Fibroblast of villous mesenchyme (primary cell): ENCODE results near the gene WNT2B. TPM values are rescaled to one million over a fixed set of nuclear protein-coding genes. Genes with fewer than 3 reads are reported as not detected.
A peak's percentile ranks its signal among the peaks of the same experiment; 100 is the strongest.

ENCODE experiments used
- DNase-seq: peaks from one replicate; pipeline ENCODE4 v3.0.0-alpha.2; 2010; ENCODE audit warnings: low read depth
- H3K4me3 ChIP-seq: 2 replicates; pipeline ENCODE4 v1.5.1; 2011; ENCODE audit warnings: low read depth, mild to moderate bottlenecking, low read length
- CTCF ChIP-seq: IDR thresholded peaks from 2 replicates; pipeline ENCODE4 v1.5.1; 2012; ENCODE audit warnings: low read depth, mild to moderate bottlenecking, low read length; ENCODE audit not compliant: insufficient read depth
- total RNA-seq: library from RNA; depleted of rRNA; stranded (reverse); fragments of >200 nt; gene quantifications from 2 replicates; pipeline ENCODE4 v1.2.3, GENCODE V29; 2012

WNT2B gene
- total RNA-seq, 1 donor = 2.6 TPM

- no peak for DNase-seq
- no peak for TF ChIP-seq CTCF
- peak overlapping the region; percentile 66 for H3K4me3 ChIP-seq
These were observed 866 bp upstream of the WNT2B start for GRCh38 chr1:112507921-112508277.

GRCh38 chr1:112509005-112509659 is 367 bp downstream of the WNT2B start:
- TF ChIP-seq CTCF = no peak
- DNase-seq = no peak
- peak overlapping the region; percentile 66 for H3K4me3 ChIP-seq

GRCh38 chr1:112509660-112510178 is 954 bp downstream of the WNT2B start:
- DNase-seq = no peak
- no peak for TF ChIP-seq CTCF
- peak overlapping the region; percentile 66 for H3K4me3 ChIP-seq

- peak overlapping the region; percentile 66 for H3K4me3 ChIP-seq
- DNase-seq = no peak
- no peak for TF ChIP-seq CTCF
These were observed 1.6 kb downstream of the WNT2B start for GRCh38 chr1:112510340-112510739.

- TF ChIP-seq CTCF = no peak
- H3K4me3 ChIP-seq = no peak overlapping the region
- no peak for DNase-seq
These were observed 3.1 kb downstream of the WNT2B start for GRCh38 chr1:112511897-112512296.

- no peak overlapping the region for H3K4me3 ChIP-seq
- no peak for TF ChIP-seq CTCF
- peak; percentile 81 for DNase-seq
These were observed 4.5 kb downstream of the WNT2B start for GRCh38 chr1:112513112-112513870.

- no peak for DNase-seq
- no peak overlapping the region for H3K4me3 ChIP-seq
- TF ChIP-seq CTCF = no peak
These were observed 6.1 kb downstream of the WNT2B start for GRCh38 chr1:112514901-112515300.
